Progenitor cell of endocrine pancreas (in vitro differentiated cells): ENCODE measurements around the gene RBFOX2. TPM values are rescaled to one million over a fixed set of nuclear protein-coding genes. Genes with fewer than 3 reads are reported as not detected.

Experiments
- DNase-seq: peaks from one replicate; pipeline ENCODE4 v3.0.0; 2021; ENCODE audit warnings: low spot score; ENCODE audit not compliant: unreplicated experiment
- H3K27ac Mint-ChIP-seq: 2 replicates; pipeline ENCODE4 v1.8.0; 2021; ENCODE audit warnings: mild to moderate bottlenecking, moderate library complexity, mixed read lengths
- H3K27me3 Mint-ChIP-seq: 2 replicates; pipeline ENCODE4 v1.8.0; 2021; ENCODE audit warnings: mixed read lengths
- H3K36me3 Mint-ChIP-seq: 2 replicates; pipeline ENCODE4 v1.8.0; 2022; ENCODE audit warnings: mixed read lengths; ENCODE audit not compliant: insufficient read depth
- H3K4me1 Mint-ChIP-seq: 2 replicates; pipeline ENCODE4 v1.8.0; 2021; ENCODE audit warnings: low read depth, mixed read lengths
- H3K4me3 Mint-ChIP-seq: 2 replicates; pipeline ENCODE4 v1.8.0; 2021; ENCODE audit warnings: low read depth, mild to moderate bottlenecking, moderate library complexity, mixed read lengths
- H3K9me3 Mint-ChIP-seq: 2 replicates; pipeline ENCODE4 v1.8.0; 2021; ENCODE audit warnings: low read depth, mixed read lengths
- CTCF ChIP-seq: fragments of 200-600 bp; sonication (generic); IDR thresholded peaks from one replicate; pipeline ENCODE4 v1.5.0; 2021; ENCODE audit warnings: antibody characterized with exemption, mild to moderate bottlenecking; ENCODE audit not compliant: unreplicated experiment
- total RNA-seq: library from RNA; stranded (reverse); gene quantifications from 2 replicates; pipeline ENCODE4 v1.2.1, GENCODE V29; 2021

Gene RBFOX2
- total RNA-seq, 1 donor from 2014 or later, result 140 TPM

- H3K27me3 Mint-ChIP-seq, result no peaks in the 10 kb centered on the region
- DNase-seq, result no peak
- H3K4me1 Mint-ChIP-seq, result peaks cover 51% of the 10 kb centered on the region
- no peak overlapping the region for H3K27ac Mint-ChIP-seq
- H3K9me3 Mint-ChIP-seq, result no peaks in the 10 kb centered on the region
- H3K4me3 Mint-ChIP-seq, result no peak overlapping the region
- TF ChIP-seq CTCF, result no peak
- H3K36me3 Mint-ChIP-seq, result peaks cover 2% of the 10 kb centered on the region
Measured at GRCh38 chr22:36008131-36008530, 20.5 kb downstream of the RBFOX2 start.

- Mint-ChIP-seq H3K27ac (no peak overlapping the region), H3K4me3 (no peak overlapping the region), H3K27me3 (no peaks in the 10 kb centered on the region), H3K36me3 (peaks cover 2% of the 10 kb centered on the region), H3K9me3 (no peaks in the 10 kb centered on the region), H3K4me1 (peaks cover 45% of the 10 kb centered on the region)
- DNase-seq, result no peak
- TF ChIP-seq CTCF, result no peak
Measured at GRCh38 chr22:36003972-36004674, 24.5 kb downstream of the RBFOX2 start.

GRCh38 chr22:36002718-36003260 is 25.8 kb downstream of the RBFOX2 start:
- no peak overlapping the region for H3K4me3 Mint-ChIP-seq
- no peak for DNase-seq
- TF ChIP-seq CTCF, result no peak
- H3K36me3 Mint-ChIP-seq, result peaks cover 2% of the 10 kb centered on the region
- H3K27me3 Mint-ChIP-seq, result no peaks in the 10 kb centered on the region
- peaks cover 32% of the 10 kb centered on the region for H3K4me1 Mint-ChIP-seq
- no peaks in the 10 kb centered on the region for H3K9me3 Mint-ChIP-seq
- H3K27ac Mint-ChIP-seq, result no peak overlapping the region

- no peak for DNase-seq
- H3K4me1 Mint-ChIP-seq, result peaks cover 31% of the 10 kb centered on the region
- no peaks in the 10 kb centered on the region for H3K27me3 Mint-ChIP-seq
- no peak overlapping the region for H3K27ac Mint-ChIP-seq
- no peak overlapping the region for H3K4me3 Mint-ChIP-seq
- TF ChIP-seq CTCF, result no peak
- no peaks in the 10 kb centered on the region for H3K9me3 Mint-ChIP-seq
- H3K36me3 Mint-ChIP-seq, result peaks cover 2% of the 10 kb centered on the region
Measured at GRCh38 chr22:36002084-36002483, 26.5 kb downstream of the RBFOX2 start.

- Mint-ChIP-seq H3K4me3 (no peak overlapping the region), H3K4me1 (peaks cover 28% of the 10 kb centered on the region)
- TF ChIP-seq CTCF, result no peak
Measured at GRCh38 chr22:35998748-35999147, 29.9 kb downstream of the RBFOX2 start.

More at GRCh38 chr22:35998748-35999147, 29.9 kb downstream of the RBFOX2 start:
- H3K9me3 Mint-ChIP-seq, result no peaks in the 10 kb centered on the region
- H3K27me3 Mint-ChIP-seq, result peaks cover 3% of the 10 kb centered on the region
- no peak for DNase-seq
- no peak overlapping the region for H3K27ac Mint-ChIP-seq
- H3K36me3 Mint-ChIP-seq, result peaks cover 6% of the 10 kb centered on the region
